Activated CD4-positive, alpha-beta T cell treated with anti-CD3 and anti-CD28 coated beads, Interleukin-2, amount 10 ng/mL, durations not matched to agents 24 days and 14 days (primary cell): Measurements from ENCODE around the gene EXOC4. TPM values are rescaled to one million over a fixed set of nuclear protein-coding genes. Genes with fewer than 3 reads are reported as not detected.

Source experiments
- DNase-seq: peaks from one replicate; pipeline ENCODE4 v3.0.0; 2022
- H3K27ac Mint-ChIP-seq: one replicate; pipeline ENCODE4 v1.8.0; 2022; ENCODE audit warnings: mild to moderate bottlenecking, mixed read lengths
- H3K27me3 Mint-ChIP-seq: one replicate; pipeline ENCODE4 v1.8.0; 2022; ENCODE audit warnings: mixed read lengths
- H3K36me3 Mint-ChIP-seq: one replicate; pipeline ENCODE4 v1.8.0; 2022; ENCODE audit warnings: low read depth, mild to moderate bottlenecking, mixed read lengths
- H3K4me1 Mint-ChIP-seq: one replicate; pipeline ENCODE4 v1.8.0; 2021; ENCODE audit warnings: mixed read lengths
- H3K4me3 Mint-ChIP-seq: one replicate; pipeline ENCODE4 v1.8.0; 2022; ENCODE audit warnings: mild to moderate bottlenecking, moderate library complexity, mixed read lengths
- H3K9me3 Mint-ChIP-seq: one replicate; pipeline ENCODE4 v1.8.0; 2021; ENCODE audit warnings: mixed read lengths
- intact Hi-C: fragments of 100-400 bp; cut with micrococcal nuclease; formaldehyde crosslinking; loops from one replicate; pipeline ENCODE4 v1.15.1; 2023
- total RNA-seq: library from RNA; stranded (reverse); gene quantifications from 2 replicates; pipeline ENCODE4 v1.2.3, GENCODE V29; 2022

EXOC4 gene
- total RNA-seq, 1 donor from 2014 or later, result 53.0 TPM

- intact Hi-C loops, result no loop called here
- Mint-ChIP-seq H3K4me1 (no peaks in the 10 kb centered on the region), H3K27me3 (no peaks in the 10 kb centered on the region), H3K36me3 (peaks cover 5% of the 10 kb centered on the region), H3K27ac (no peak overlapping the region), H3K9me3 (peaks cover 2% of the 10 kb centered on the region), H3K4me3 (no peak overlapping the region)
- DNase-seq, result no peak
Observed at GRCh38 chr7:133819695-133820094, 566.8 kb downstream of the EXOC4 start.

- Mint-ChIP-seq H3K27ac (no peak overlapping the region), H3K27me3 (no peaks in the 10 kb centered on the region), H3K4me3 (no peak overlapping the region), H3K9me3 (peaks cover 3% of the 10 kb centered on the region), H3K36me3 (peaks cover 5% of the 10 kb centered on the region), H3K4me1 (no peaks in the 10 kb centered on the region)
- no peak for DNase-seq
- intact Hi-C loops, result no loop called here
Observed at GRCh38 chr7:133820584-133820983, 567.7 kb downstream of the EXOC4 start.

GRCh38 chr7:133821171-133821570 lies 568.3 kb downstream of the EXOC4 start:
- H3K4me1 Mint-ChIP-seq, result no peaks in the 10 kb centered on the region
- no peaks in the 10 kb centered on the region for H3K27me3 Mint-ChIP-seq
- no peak overlapping the region for H3K27ac Mint-ChIP-seq
- H3K4me3 Mint-ChIP-seq, result no peak overlapping the region
- peaks cover 5% of the 10 kb centered on the region for H3K36me3 Mint-ChIP-seq
- DNase-seq, result no peak
- intact Hi-C loops, result no loop called here
- H3K9me3 Mint-ChIP-seq, result peaks cover 3% of the 10 kb centered on the region

- H3K27ac Mint-ChIP-seq, result no peak overlapping the region
- H3K36me3 Mint-ChIP-seq, result peaks cover 4% of the 10 kb centered on the region
- H3K4me3 Mint-ChIP-seq, result no peak overlapping the region
- intact Hi-C loops, result no loop called here
- no peaks in the 10 kb centered on the region for H3K27me3 Mint-ChIP-seq
- H3K9me3 Mint-ChIP-seq, result peaks cover 3% of the 10 kb centered on the region
- DNase-seq, result no peak
- no peaks in the 10 kb centered on the region for H3K4me1 Mint-ChIP-seq
Observed at GRCh38 chr7:133822001-133822641, 569.2 kb downstream of the EXOC4 start.

DNA sequence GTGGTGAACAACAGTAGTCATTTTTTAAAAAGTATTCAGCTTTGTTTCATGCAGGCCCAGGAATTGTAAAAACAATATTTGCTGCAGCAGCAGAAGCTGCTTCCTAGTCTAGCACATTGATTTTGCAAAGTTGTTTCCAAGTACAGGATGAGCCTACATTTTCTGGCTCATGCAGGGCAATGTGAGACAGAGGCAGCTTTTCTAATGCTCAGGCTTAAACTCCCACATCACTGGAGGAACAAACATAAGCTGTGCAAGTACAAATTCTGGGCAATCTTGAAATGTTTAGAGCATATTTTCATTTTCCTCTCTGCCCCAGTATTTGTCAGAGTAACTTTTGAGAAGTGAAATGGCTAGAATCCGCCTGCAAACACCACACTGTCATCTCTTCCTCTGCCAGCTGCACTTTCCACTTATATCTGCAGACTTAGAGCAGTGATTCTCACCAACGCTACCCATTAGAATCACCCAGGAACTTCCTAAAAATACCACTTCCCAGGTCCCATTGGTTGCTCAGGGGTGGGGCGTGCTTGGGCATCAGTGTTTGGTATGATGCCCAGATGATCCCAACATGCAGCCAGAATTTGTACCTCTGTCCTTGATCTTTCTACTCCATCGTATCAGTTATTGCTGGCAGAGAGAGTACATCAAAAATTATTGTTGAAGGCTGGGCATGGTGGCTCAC lies 570.1 kb downstream of the EXOC4 start:
- peaks cover 3% of the 10 kb centered on the region for H3K36me3 Mint-ChIP-seq
- H3K27ac Mint-ChIP-seq, result no peak overlapping the region
- intact Hi-C loops, result no loop called here
- H3K4me3 Mint-ChIP-seq, result no peak overlapping the region
- no peaks in the 10 kb centered on the region for H3K27me3 Mint-ChIP-seq
- H3K4me1 Mint-ChIP-seq, result no peaks in the 10 kb centered on the region
- peaks cover 3% of the 10 kb centered on the region for H3K9me3 Mint-ChIP-seq
- no peak for DNase-seq

GRCh38 chr7:133824132-133824531 lies 571.3 kb downstream of the EXOC4 start:
- Mint-ChIP-seq H3K4me3 (no peak overlapping the region), H3K27me3 (no peaks in the 10 kb centered on the region), H3K4me1 (no peaks in the 10 kb centered on the region), H3K36me3 (no peaks in the 10 kb centered on the region), H3K9me3 (peaks cover 3% of the 10 kb centered on the region), H3K27ac (no peak overlapping the region)
- intact Hi-C loops, result no loop called here
- DNase-seq, result no peak

DNA sequence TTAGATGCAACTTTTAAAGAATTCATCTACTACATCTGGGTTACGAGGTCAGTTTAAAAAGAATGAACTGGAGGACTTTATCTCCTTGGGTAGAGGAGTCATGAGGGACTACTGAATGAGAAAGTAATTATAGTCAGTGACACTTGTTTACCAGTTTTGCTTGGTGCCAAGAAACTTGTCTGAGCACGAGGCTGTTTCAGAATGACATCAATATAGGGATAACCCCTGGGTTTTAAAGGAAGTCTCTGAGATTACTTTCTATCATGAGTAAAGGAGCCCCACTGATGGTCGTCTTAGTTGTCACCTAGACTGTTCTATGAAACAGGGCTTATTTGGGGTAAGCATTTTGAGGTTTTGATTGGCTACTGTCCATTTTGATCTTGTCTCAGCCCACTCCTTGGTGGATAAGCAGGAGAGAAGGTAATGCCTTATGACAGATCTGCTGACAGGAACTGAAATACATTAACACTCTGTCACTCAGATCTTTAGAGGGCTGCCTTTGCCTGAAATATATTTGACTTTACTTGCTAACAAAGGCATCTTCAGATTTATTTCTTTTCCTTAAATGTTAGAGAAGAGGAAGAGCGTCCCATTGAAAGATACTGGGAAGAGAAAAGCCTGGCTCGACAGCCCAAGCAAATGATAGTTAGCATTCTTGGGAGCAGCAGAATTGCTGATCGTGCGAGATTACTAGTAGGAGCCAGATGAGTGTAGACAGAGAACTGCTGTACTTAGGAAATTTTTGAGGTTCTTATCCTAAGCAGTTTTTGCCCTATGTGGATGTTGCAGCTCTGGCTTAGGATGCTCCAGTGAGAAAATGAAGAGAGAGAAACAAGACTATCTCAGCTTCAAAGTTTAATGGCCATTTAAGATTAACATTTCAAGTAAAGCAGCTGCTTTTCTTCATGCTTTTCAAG lies 575.1 kb downstream of the EXOC4 start:
- no peaks in the 10 kb centered on the region for H3K27me3 Mint-ChIP-seq
- H3K36me3 Mint-ChIP-seq, result peaks cover 3% of the 10 kb centered on the region
- H3K4me1 Mint-ChIP-seq, result no peaks in the 10 kb centered on the region
- no peak overlapping the region for H3K27ac Mint-ChIP-seq
- no peak overlapping the region for H3K4me3 Mint-ChIP-seq
- DNase-seq, result no peak
- H3K9me3 Mint-ChIP-seq, result peaks cover 3% of the 10 kb centered on the region
- intact Hi-C loops, result no loop called here

- no peak overlapping the region for H3K27ac Mint-ChIP-seq
- H3K9me3 Mint-ChIP-seq, result peaks cover 3% of the 10 kb centered on the region
- no peaks in the 10 kb centered on the region for H3K4me1 Mint-ChIP-seq
Observed at GRCh38 chr7:133828906-133829305, 576.0 kb downstream of the EXOC4 start.

GRCh38 chr7:133829336-133829897 lies 576.5 kb downstream of the EXOC4 start:
- Mint-ChIP-seq H3K4me1 (no peaks in the 10 kb centered on the region), H3K27ac (no peak overlapping the region), H3K36me3 (peaks cover 3% of the 10 kb centered on the region), H3K27me3 (no peaks in the 10 kb centered on the region), H3K4me3 (no peak overlapping the region), H3K9me3 (peaks cover 3% of the 10 kb centered on the region)
- intact Hi-C loops, result no loop called here
- no peak for DNase-seq

More at GRCh38 chr7:133828906-133829305, 576.0 kb downstream of the EXOC4 start:
- H3K36me3 Mint-ChIP-seq, result peaks cover 3% of the 10 kb centered on the region
- no peak for DNase-seq
- intact Hi-C loops, result no loop called here
- H3K27me3 Mint-ChIP-seq, result no peaks in the 10 kb centered on the region
- no peak overlapping the region for H3K4me3 Mint-ChIP-seq

DNA sequence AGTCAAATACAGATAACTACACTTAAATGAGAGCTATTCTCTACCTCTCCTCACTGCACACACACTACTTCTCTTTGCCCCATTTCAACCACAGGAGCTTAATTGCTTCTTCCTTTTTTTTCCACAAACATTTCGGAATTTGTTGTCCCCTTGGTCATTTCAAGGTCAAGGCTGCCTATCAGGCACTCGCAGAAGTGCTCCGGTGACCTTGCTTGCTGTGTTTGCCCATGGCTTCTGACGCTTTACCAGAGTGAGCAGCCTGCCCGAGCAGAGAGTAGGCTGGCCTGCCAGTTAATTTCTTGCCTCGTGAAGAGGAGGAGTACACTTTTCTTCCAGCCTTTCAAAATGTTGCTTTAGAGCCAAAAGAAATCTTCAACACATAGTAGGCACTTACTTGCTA lies 577.2 kb downstream of the EXOC4 start:
- Mint-ChIP-seq H3K9me3 (no peaks in the 10 kb centered on the region), H3K4me1 (no peaks in the 10 kb centered on the region), H3K27ac (no peak overlapping the region), H3K36me3 (peaks cover 3% of the 10 kb centered on the region), H3K4me3 (no peak overlapping the region), H3K27me3 (no peaks in the 10 kb centered on the region)
- intact Hi-C loops, result no loop called here
- DNase-seq, result no peak

GRCh38 chr7:133836666-133837065 lies 583.8 kb downstream of the EXOC4 start:
- no peaks in the 10 kb centered on the region for H3K4me1 Mint-ChIP-seq
- peaks cover 3% of the 10 kb centered on the region for H3K9me3 Mint-ChIP-seq
- DNase-seq, result no peak
- H3K4me3 Mint-ChIP-seq, result no peak overlapping the region
- H3K27me3 Mint-ChIP-seq, result no peaks in the 10 kb centered on the region
- no peak overlapping the region for H3K27ac Mint-ChIP-seq
- H3K36me3 Mint-ChIP-seq, result no peaks in the 10 kb centered on the region
- intact Hi-C loops, result no loop called here

DNA sequence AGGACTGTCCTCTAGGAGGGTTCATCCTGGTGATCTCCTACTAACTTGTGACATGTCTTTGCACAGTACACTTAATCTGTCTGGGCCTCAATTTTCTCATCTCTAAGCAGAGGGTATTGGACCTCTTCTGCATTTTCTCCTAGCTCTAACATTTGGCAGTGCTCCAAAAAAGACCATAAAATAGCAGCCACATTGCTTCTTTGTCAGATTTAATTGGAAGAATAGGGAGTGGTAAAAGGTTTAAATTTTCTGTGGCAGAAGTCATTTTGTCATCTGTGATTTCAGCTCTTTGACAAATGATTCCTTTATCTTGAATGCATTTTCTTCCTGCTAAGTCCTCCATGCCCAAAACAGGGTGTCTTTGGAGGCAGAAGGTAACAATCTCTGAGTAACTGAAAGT lies 584.3 kb downstream of the EXOC4 start:
- no peak overlapping the region for H3K27ac Mint-ChIP-seq
- H3K9me3 Mint-ChIP-seq, result peaks cover 3% of the 10 kb centered on the region
- no peaks in the 10 kb centered on the region for H3K27me3 Mint-ChIP-seq
- intact Hi-C loops, result no loop called here
- DNase-seq, result no peak
- H3K36me3 Mint-ChIP-seq, result no peaks in the 10 kb centered on the region
- no peaks in the 10 kb centered on the region for H3K4me1 Mint-ChIP-seq
- no peak overlapping the region for H3K4me3 Mint-ChIP-seq

GRCh38 chr7:133839121-133839520 lies 586.2 kb downstream of the EXOC4 start:
- Mint-ChIP-seq H3K9me3 (peaks cover 3% of the 10 kb centered on the region), H3K4me1 (no peaks in the 10 kb centered on the region), H3K36me3 (no peaks in the 10 kb centered on the region), H3K4me3 (no peak overlapping the region), H3K27ac (no peak overlapping the region), H3K27me3 (no peaks in the 10 kb centered on the region)
- DNase-seq, result no peak
- intact Hi-C loops, result no loop called here

DNA sequence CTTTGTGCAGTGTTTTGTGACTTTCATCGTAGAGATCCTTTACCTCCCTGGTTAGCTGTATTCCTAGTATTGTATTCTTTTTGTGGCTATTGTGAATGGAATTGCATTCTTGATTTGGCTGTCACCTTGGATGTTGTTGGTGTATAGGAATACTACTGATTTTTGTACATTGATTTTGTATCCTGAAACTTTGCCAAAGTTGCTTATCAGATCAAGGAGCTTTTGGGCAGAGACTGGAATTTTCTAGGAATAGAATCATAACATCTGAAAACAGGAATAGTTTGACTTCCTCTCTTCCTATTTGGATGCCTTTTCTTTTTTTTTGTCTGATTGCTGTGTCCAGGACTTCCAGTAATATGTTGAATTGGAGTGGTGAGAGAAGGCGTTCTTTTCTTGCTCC lies 590.5 kb downstream of the EXOC4 start:
- Mint-ChIP-seq H3K4me1 (no peaks in the 10 kb centered on the region), H3K27me3 (no peaks in the 10 kb centered on the region), H3K36me3 (no peaks in the 10 kb centered on the region), H3K4me3 (no peak overlapping the region), H3K9me3 (peaks cover 3% of the 10 kb centered on the region), H3K27ac (no peak overlapping the region)
- no peak for DNase-seq
- intact Hi-C loops, result no loop called here
